ENCODE data around the gene PRKCZ. TPM values are rescaled to one million over a fixed set of nuclear protein-coding genes. Genes with fewer than 3 reads are reported as not detected.

The PRKCZ gene
- total and polyA plus RNA-seq, 9 of the 15 experiments (the other 6 are each of a cell fraction or from before 2014, with no cell fraction given): 0.07 to 3.1 (median 1.3) TPM

DNA sequence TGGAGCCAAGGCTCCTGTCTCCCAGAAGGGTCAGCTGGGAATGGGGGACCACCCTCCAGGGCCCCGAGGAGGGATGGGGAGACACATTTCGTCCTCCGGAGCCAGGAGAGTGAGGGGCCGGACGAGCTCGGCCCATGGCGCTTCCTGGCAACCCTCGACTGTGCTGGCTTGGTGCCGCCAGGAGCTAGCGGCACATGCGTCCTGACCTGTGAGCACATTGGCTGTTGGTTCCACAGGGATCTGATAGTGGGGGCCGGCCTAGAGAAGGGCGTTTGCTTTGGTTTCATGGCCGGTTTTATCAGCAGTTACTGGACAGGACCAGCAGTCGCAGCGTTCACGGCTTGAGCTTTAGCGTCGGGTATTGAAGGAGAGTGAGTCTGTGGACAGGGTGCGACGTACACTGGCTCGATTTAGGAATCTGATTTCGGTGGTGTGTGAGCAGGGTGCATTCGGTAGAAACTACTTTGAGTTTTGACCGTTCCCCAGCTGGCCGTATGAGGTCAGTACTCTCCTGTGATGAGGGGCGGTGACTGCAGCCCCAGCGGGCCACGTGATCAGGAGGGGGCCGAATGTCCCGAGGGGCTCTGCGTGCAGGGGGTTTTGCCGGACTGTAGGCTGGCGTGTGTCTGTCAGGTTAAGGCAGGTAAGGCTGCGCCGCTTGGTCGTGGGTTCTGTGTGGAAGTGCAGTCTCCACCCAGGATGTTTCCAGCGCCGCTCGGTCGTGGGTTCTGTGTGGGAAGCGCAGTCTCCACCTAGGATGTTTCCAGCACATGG, 125.7 kb downstream of the PRKCZ start (continued):
- TF ChIP-seq, protein P1, sequence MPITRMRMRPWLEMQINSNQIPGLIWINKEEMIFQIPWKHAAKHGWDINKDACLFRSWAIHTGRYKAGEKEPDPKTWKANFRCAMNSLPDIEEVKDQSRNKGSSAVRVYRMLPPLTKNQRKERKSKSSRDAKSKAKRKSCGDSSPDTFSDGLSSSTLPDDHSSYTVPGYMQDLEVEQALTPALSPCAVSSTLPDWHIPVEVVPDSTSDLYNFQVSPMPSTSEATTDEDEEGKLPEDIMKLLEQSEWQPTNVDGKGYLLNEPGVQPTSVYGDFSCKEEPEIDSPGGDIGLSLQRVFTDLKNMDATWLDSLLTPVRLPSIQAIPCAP (CRISPR knock-in tag; IDR thresholded peaks at IDR 0.05; ENCODE audit: borderline replicate concordance): peak; percentile 77; the same call in 1 of the 2 replicates
- TF ChIP-seq, protein P2, sequence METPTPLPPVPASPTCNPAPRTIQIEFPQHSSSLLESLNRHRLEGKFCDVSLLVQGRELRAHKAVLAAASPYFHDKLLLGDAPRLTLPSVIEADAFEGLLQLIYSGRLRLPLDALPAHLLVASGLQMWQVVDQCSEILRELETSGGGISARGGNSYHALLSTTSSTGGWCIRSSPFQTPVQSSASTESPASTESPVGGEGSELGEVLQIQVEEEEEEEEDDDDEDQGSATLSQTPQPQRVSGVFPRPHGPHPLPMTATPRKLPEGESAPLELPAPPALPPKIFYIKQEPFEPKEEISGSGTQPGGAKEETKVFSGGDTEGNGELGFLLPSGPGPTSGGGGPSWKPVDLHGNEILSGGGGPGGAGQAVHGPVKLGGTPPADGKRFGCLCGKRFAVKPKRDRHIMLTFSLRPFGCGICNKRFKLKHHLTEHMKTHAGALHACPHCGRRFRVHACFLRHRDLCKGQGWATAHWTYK (CRISPR knock-in tag; IDR thresholded peaks at IDR 0.05): no peak; the same call in none of the 2 replicates
- no peak for TF ChIP-seq ZNF212 (CRISPR knock-in tag; IDR thresholded peaks at IDR 0.05)
- TF ChIP-seq ZNF133 (CRISPR knock-in tag; IDR thresholded peaks at IDR 0.05): no peak
- TF ChIP-seq SMARCA5 (IDR thresholded peaks at IDR 0.05): no peak
- TF ChIP-seq, protein P3, sequence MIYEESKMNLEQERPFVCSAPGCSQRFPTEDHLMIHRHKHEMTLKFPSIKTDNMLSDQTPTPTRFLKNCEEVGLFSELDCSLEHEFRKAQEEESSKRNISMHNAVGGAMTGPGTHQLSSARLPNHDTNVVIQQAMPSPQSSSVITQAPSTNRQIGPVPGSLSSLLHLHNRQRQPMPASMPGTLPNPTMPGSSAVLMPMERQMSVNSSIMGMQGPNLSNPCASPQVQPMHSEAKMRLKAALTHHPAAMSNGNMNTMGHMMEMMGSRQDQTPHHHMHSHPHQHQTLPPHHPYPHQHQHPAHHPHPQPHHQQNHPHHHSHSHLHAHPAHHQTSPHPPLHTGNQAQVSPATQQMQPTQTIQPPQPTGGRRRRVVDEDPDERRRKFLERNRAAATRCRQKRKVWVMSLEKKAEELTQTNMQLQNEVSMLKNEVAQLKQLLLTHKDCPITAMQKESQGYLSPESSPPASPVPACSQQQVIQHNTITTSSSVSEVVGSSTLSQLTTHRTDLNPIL (CRISPR knock-in tag; IDR thresholded peaks at IDR 0.05): 0 out of 2 replicates have a peak, but pooled peaks have one; percentile 18
- TF ChIP-seq FIP1L1 (IDR thresholded peaks at IDR 0.05; ENCODE audit: low read depth, low read length, poor library complexity, severe bottlenecking): no peak
- TF ChIP-seq PCBP1 (IDR thresholded peaks at IDR 0.05; ENCODE audit: low read depth, low read length, poor library complexity, severe bottlenecking): no peak
- no peak for TF ChIP-seq TSC22D4 (tag; IDR thresholded peaks at IDR 0.05)
- TF ChIP-seq, protein P4, sequence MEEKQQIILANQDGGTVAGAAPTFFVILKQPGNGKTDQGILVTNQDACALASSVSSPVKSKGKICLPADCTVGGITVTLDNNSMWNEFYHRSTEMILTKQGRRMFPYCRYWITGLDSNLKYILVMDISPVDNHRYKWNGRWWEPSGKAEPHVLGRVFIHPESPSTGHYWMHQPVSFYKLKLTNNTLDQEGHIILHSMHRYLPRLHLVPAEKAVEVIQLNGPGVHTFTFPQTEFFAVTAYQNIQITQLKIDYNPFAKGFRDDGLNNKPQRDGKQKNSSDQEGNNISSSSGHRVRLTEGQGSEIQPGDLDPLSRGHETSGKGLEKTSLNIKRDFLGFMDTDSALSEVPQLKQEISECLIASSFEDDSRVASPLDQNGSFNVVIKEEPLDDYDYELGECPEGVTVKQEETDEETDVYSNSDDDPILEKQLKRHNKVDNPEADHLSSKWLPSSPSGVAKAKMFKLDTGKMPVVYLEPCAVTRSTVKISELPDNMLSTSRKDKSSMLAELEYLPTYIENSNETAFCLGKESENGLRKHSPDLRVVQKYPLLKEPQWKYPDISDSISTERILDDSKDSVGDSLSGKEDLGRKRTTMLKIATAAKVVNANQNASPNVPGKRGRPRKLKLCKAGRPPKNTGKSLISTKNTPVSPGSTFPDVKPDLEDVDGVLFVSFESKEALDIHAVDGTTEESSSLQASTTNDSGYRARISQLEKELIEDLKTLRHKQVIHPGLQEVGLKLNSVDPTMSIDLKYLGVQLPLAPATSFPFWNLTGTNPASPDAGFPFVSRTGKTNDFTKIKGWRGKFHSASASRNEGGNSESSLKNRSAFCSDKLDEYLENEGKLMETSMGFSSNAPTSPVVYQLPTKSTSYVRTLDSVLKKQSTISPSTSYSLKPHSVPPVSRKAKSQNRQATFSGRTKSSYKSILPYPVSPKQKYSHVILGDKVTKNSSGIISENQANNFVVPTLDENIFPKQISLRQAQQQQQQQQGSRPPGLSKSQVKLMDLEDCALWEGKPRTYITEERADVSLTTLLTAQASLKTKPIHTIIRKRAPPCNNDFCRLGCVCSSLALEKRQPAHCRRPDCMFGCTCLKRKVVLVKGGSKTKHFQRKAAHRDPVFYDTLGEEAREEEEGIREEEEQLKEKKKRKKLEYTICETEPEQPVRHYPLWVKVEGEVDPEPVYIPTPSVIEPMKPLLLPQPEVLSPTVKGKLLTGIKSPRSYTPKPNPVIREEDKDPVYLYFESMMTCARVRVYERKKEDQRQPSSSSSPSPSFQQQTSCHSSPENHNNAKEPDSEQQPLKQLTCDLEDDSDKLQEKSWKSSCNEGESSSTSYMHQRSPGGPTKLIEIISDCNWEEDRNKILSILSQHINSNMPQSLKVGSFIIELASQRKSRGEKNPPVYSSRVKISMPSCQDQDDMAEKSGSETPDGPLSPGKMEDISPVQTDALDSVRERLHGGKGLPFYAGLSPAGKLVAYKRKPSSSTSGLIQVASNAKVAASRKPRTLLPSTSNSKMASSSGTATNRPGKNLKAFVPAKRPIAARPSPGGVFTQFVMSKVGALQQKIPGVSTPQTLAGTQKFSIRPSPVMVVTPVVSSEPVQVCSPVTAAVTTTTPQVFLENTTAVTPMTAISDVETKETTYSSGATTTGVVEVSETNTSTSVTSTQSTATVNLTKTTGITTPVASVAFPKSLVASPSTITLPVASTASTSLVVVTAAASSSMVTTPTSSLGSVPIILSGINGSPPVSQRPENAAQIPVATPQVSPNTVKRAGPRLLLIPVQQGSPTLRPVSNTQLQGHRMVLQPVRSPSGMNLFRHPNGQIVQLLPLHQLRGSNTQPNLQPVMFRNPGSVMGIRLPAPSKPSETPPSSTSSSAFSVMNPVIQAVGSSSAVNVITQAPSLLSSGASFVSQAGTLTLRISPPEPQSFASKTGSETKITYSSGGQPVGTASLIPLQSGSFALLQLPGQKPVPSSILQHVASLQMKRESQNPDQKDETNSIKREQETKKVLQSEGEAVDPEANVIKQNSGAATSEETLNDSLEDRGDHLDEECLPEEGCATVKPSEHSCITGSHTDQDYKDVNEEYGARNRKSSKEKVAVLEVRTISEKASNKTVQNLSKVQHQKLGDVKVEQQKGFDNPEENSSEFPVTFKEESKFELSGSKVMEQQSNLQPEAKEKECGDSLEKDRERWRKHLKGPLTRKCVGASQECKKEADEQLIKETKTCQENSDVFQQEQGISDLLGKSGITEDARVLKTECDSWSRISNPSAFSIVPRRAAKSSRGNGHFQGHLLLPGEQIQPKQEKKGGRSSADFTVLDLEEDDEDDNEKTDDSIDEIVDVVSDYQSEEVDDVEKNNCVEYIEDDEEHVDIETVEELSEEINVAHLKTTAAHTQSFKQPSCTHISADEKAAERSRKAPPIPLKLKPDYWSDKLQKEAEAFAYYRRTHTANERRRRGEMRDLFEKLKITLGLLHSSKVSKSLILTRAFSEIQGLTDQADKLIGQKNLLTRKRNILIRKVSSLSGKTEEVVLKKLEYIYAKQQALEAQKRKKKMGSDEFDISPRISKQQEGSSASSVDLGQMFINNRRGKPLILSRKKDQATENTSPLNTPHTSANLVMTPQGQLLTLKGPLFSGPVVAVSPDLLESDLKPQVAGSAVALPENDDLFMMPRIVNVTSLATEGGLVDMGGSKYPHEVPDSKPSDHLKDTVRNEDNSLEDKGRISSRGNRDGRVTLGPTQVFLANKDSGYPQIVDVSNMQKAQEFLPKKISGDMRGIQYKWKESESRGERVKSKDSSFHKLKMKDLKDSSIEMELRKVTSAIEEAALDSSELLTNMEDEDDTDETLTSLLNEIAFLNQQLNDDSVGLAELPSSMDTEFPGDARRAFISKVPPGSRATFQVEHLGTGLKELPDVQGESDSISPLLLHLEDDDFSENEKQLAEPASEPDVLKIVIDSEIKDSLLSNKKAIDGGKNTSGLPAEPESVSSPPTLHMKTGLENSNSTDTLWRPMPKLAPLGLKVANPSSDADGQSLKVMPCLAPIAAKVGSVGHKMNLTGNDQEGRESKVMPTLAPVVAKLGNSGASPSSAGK (IDR thresholded peaks at IDR 0.05): peak; percentile 100
